ENCODE results near the gene RGS1.

- TF ChIP-seq CTCF (IDR thresholded peaks at IDR 0.05 in 2 of 3, conservative IDR thresholded peaks at IDR 0.05 in 1 of 3; ENCODE audit: borderline replicate concordance in 1 of 3, insufficient read depth in 1 of 3, low read depth in 2 of 3, low read length in 2 of 3) (no peak), ATF3 (IDR thresholded peaks at IDR 0.05) (no peak), REST (IDR thresholded peaks at IDR 0.05; ENCODE audit: low read depth) (no peak), MAX (IDR thresholded peaks at IDR 0.05) (no peak), POLR2AphosphoS5 (IDR thresholded peaks at IDR 0.05; ENCODE audit: low read depth, low read length) (no peak), CBX3 (IDR thresholded peaks at IDR 0.05; ENCODE audit: low read depth) (no peak), ZFX (IDR thresholded peaks at IDR 0.05) (no peak), ZNF274 (IDR thresholded peaks at IDR 0.05; ENCODE audit: low read depth, low read length) (no peak), ZBTB33 (IDR thresholded peaks at IDR 0.05; ENCODE audit: extremely low read depth, insufficient replicate concordance, low read length) (no peak), JUND (IDR thresholded peaks at IDR 0.05) (no peak)
These were observed 2.1 kb upstream of the RGS1 start for GRCh38 chr1:192573499-192573898.

Measured in HCT116 (cell line).